ENCODE results near the gene BMPR1B.

- TF ChIP-seq CTCF (IDR thresholded peaks at IDR 0.05), result no peak
- TF ChIP-seq POLR2A (IDR thresholded peaks at IDR 0.05), result no peak
- no peak for TF ChIP-seq POLR2AphosphoS5 (IDR thresholded peaks at IDR 0.05)
Measured at GRCh38 chr4:94724016-94724790, 33.6 kb upstream of the BMPR1B start.
